GM18861 (cell line): Measurements from ENCODE around the gene MTO1.
"Not testable (repeated sequence)": the region's sequence is repeated elsewhere in the genome, so short reads cannot be mapped to it uniquely, and the experiment has no call there.

ENCODE experiments used
- ATAC-seq: cut with Tn5 transposase; IDR thresholded peaks from one replicate; pipeline ENCODE4 v1.9.1; 2021; ENCODE audit not compliant: unreplicated experiment

MTO1 gene

GRCh38 chr6:73503027-73503772, 41.7 kb downstream of the MTO1 start:
- no peak for ATAC-seq

DNA sequence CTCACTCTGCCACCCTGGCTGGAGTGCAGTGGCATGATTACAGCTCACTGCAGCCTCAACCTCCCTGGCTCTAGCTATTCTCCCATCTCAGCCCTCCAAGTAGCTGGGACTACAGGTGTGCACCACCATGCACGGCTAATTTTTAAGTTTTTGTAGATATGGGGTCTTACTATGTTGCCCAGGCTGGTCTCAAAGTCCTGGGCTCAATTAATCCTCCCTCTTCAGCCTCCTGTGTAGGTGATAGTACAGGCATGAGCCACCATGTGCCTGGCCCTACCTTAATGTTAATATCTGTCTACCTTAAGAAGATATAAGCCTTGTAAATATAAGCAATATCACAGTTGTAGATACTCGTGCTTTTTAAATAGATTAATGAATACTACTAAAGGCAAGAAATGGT, 42.6 kb downstream of the MTO1 start:
- no peak for ATAC-seq

- ATAC-seq, result no peak
Measured at GRCh38 chr6:73505142-73505541, 43.6 kb downstream of the MTO1 start.

GRCh38 chr6:73505705-73506104, 44.2 kb downstream of the MTO1 start:
- ATAC-seq, result not testable (repeated sequence)

- ATAC-seq, result no peak
Measured at GRCh38 chr6:73506246-73506645, 44.7 kb downstream of the MTO1 start.

GRCh38 chr6:73508776-73509175, 47.2 kb downstream of the MTO1 start:
- no peak for ATAC-seq

GRCh38 chr6:73509851-73510250, 48.3 kb downstream of the MTO1 start:
- no peak for ATAC-seq

GRCh38 chr6:73511796-73512195, 50.3 kb downstream of the MTO1 start:
- ATAC-seq, result no peak

- no peak for ATAC-seq
Measured at GRCh38 chr6:73513496-73513854, 51.9 kb downstream of the MTO1 start.

DNA sequence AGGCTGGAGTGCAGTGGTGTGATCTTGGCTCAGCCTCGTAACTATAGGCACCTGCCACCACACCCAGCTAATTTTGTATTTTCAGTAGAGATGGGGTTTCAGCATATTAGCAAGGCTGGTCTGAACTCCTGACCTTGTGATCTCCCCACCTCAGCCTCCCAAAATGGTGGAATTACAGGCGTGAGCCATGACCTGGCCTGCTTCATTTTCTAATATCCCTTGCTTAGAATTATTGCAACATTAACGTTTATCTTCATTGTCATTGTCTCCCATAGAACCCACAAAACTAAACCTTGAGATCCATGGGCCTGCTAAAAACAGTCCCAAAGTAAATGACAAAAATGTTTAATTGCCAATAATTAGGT, 53.2 kb downstream of the MTO1 start:
- no peak for ATAC-seq

GRCh38 chr6:73515204-73515655, 53.7 kb downstream of the MTO1 start:
- ATAC-seq, result peak; percentile 37

DNA sequence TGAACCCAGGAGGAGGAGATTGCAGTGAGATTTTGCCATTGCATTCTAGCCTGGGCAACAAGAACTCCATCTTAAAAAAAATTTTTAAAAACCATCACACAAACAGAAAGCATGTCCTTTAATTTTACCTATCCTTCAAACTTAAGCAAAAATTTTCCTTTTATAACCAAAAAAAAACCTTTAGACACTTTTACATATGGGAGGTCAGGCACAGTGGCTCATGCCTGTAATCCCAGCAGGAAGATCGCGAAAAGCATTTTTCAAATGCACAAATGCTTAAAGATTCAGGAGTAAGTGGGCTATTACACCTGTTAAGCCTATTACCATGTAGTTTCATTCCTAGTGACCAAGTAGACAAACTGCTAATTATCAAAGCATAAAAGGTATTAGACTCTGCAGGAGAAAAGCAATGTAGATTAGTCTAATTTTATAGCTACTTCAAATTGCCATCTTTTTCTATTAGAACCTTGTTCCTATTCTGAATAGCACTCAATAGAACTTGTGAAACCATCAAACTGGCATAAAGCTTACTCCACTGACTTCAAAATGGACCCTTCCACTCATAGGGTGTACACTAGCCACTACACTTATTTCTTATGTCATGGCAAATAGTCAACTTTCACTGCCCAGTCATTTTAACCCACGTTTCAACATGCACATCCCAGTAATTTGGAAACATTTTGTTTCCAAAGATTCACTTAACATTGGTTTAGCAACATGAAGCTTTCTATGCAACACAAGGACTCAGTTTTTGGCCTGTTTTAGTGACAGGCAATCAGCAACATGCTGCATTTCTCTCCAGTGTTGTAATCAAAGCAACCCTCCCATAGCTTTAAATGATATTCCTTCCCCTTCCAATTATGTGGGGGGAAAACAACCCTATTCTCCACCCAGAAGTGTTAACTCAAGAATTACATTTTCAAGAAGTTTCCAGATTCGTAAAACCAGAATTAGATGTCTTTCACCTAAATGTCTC, 55.3 kb downstream of the MTO1 start:
- no peak for ATAC-seq

- not testable (repeated sequence) for ATAC-seq
Measured at GRCh38 chr6:73518100-73518981, 56.8 kb downstream of the MTO1 start.

DNA sequence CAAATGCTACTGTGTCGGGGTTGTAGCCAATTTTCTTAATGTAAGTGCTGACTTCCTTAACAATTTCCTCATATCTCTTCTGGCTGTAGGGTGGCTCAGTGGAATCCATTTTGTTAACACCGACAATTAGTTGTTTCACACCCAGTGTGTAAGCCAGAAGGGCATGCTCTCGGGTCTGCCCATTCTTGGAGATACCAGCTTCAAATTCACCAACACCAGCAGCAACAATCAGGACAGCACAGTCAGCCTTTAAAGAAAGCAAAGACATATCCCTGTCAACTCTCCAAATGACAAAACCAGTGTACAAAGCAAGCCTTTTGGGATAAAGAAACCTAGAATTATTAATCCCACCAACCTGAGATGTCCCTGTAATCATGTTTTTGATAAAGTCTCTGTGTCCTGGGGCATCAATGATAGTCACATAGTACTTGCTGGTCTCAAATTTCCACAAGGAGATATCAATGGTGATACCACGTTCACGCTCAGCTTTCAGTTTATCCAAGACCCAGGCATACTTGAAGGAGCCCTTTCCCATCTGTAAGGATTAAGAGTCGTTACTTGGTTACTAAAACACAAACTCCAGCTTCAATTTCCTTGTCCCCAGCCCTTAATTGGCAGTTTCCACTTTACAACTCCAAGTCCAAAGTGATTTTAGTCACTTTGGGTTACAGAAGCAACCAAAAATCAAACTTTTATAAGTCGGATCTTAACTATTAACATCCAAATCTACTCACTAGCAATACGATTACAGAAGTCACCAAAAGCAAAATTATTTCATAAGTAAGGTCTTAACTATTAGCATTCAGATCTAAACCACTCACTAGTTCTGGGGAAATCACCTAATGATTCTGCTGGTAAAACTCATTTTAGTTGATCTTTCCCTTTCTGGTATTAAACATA, 57.7 kb downstream of the MTO1 start:
- not testable (repeated sequence) for ATAC-seq

- no peak for ATAC-seq
Measured at GRCh38 chr6:73519926-73520687, 58.6 kb downstream of the MTO1 start.

GRCh38 chr6:73520688-73521350, 59.3 kb downstream of the MTO1 start, which contains the start of gene EEF1A1:
Gene EEF1A1 (minus strand): TSS chr6:73521032. CDS start chr6:73520026, 1,006 bp downstream.
- ATAC-seq, result peak; percentile 58

GRCh38 chr6:73521351-73521985, 59.9 kb downstream of the MTO1 start:
- ATAC-seq, result peak; percentile 21
